Panc1 (cell line): ENCODE measurements around the gene SPSB1. TPM values are rescaled to one million over a fixed set of nuclear protein-coding genes. Genes with fewer than 3 reads are reported as not detected.

Source experiments
- ATAC-seq: fragments of 200-7000 bp; cut with Tn5 transposase; 2 replicates; pipeline ENCODE4 v1.9.1; 2020; ENCODE audit warnings: mild to moderate bottlenecking, moderate library complexity
- BruUV-seq: library from RNA; stranded (reverse); fragments of 400-500 nt; replicated peaks from 2 replicates; lab custom pipeline; 2021; lab: Mats Ljungman, UMichigan
- CTCF ChIA-PET: fragments of 300-600 bp; sonication (Branson Sonifier 250); formaldehyde crosslinking; loops from one replicate; lab custom pipeline; 2022; ENCODE audit warnings: antibody characterized with exemption; lab: Charles Lee
- POLR2A ChIA-PET: fragments of 300-600 bp; sonication (Branson Sonifier 250); formaldehyde crosslinking; loops from one replicate; lab custom pipeline; 2022; ENCODE audit warnings: antibody characterized with exemption; lab: Charles Lee
- DNase-seq: peaks from one replicate; pipeline ENCODE4 v3.0.0-alpha.2; 2010; ENCODE audit warnings: low read depth, low spot score
- H3K27ac ChIP-seq: 2 replicates; pipeline ENCODE4 v1.5.1; 2011; ENCODE audit warnings: mild to moderate bottlenecking, low read length, inconsistent platforms
- H3K27me3 ChIP-seq: fragments of 200-500 bp; sonication (Bioruptor generic); 2 replicates; pipeline ENCODE4 v1.6.0; 2014; ENCODE audit warnings: low read length, inconsistent platforms; ENCODE audit not compliant: control insufficient read depth, insufficient read depth
- H3K36me3 ChIP-seq: fragments of 200-500 bp; sonication (Bioruptor generic); 2 replicates; pipeline ENCODE4 v1.5.1; 2014; ENCODE audit warnings: inconsistent platforms, mild to moderate bottlenecking, low read length, moderate library complexity; ENCODE audit not compliant: control insufficient read depth, insufficient read depth
- H3K4me1 ChIP-seq: 2 replicates; pipeline ENCODE4 v1.5.1; 2011; ENCODE audit warnings: inconsistent platforms, mild to moderate bottlenecking, low read length, moderate library complexity; ENCODE audit not compliant: control insufficient read depth, insufficient read depth
- H3K4me3 ChIP-seq, 2 experiments: 2 replicates each; pipeline ENCODE4 v1.5.1; 2011 to 2012; ENCODE audit warnings: low read depth in 2 of 2, low read length in 2 of 2, mild to moderate bottlenecking in 2 of 2, inconsistent platforms in 1 of 2, moderate library complexity in 1 of 2
- H3K9me3 ChIP-seq: fragments of 200-500 bp; sonication (Bioruptor generic); 2 replicates; pipeline ENCODE4 v1.5.1; 2014; ENCODE audit warnings: low read depth, mild to moderate bottlenecking, inconsistent platforms, low read length, moderate library complexity; ENCODE audit not compliant: control insufficient read depth, insufficient read depth
- POLR2AphosphoS5 ChIP-seq: IDR thresholded peaks from 2 replicates; pipeline ENCODE4 v1.6.1; 2012; ENCODE audit warnings: mild to moderate bottlenecking, low read depth, low read length, moderate library complexity
- SIN3A ChIP-seq: IDR thresholded peaks from 2 replicates; pipeline ENCODE4 v1.6.1; 2012; ENCODE audit warnings: low read depth, mild to moderate bottlenecking, low read length, moderate library complexity, borderline replicate concordance; ENCODE audit not compliant: insufficient read depth
- TCF7L2 ChIP-seq: IDR thresholded peaks from 2 replicates; pipeline ENCODE4 v1.6.1; 2011; ENCODE audit warnings: mild to moderate bottlenecking, low read depth, low read length, inconsistent platforms
- in situ Hi-C: cut with HindIII; loops from 2 replicates; pipeline ENCODE4 v1.10.0; 2016; ENCODE audit warnings: low sequenced_read_pairs, low pct_unique_long_range_greater_than_20kb
- intact Hi-C: fragments of 100-400 bp; cut with micrococcal nuclease; formaldehyde crosslinking; loops from one replicate; pipeline ENCODE4 v1.10.0; 2022; ENCODE audit not compliant: unreplicated experiment
- total RNA-seq: library from RNA; stranded (reverse); gene quantifications from one replicate; pipeline ENCODE4 v1.2.1, GENCODE V29; 2021; ENCODE audit not compliant: unreplicated experiment
- TF ChIP-seq, protein P1 (sequence below), 2 experiments: IDR thresholded peaks; 2 replicates each; pipeline ENCODE4 v1.6.1; 2011 to 2012; ENCODE audit warnings: low read depth in 2 of 2, control low read depth in 1 of 2, low read length in 1 of 2, mild to moderate bottlenecking in 1 of 2, moderate library complexity in 1 of 2; ENCODE audit not compliant: insufficient read depth in 1 of 2
- TF ChIP-seq, protein P2 (sequence below): fragments of 450-650 bp; IDR thresholded peaks from 2 replicates; pipeline ENCODE4 v1.5.1; 2017; ENCODE audit warnings: mild to moderate bottlenecking

The SPSB1 gene
- total RNA-seq, 1 experiment from 2014 or later: 73.7 TPM

DNA sequence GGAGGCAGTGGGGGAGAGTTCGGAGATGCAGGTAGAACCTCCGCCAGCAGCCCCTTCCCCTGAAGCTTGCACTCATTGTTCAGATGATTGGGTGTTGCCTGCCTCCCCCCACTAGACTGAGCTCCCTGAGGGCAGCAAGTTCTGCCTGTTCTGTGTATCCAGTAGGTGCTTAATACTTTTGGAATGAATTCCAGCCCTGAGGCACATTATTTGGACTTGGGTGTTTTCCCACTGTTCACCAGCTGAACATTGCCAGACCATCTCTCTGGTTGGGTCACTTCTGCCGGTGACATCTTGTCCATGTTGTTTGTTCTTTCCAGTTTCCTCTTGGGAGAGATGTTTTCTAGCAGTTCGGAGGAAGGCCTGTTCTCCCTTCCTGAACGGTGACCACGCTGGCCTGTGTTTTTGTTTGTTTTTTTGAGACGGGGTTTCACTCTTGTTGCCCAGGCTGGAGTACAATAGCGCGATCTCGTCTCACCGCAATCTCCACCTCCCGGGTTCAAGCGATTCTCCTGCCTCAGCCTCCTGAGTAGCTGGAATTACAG is 48.7 kb downstream of the SPSB1 start:
- H3K27ac ChIP-seq: no peak overlapping the region
- peaks cover 80% of the 10 kb centered on the region for H3K4me1 ChIP-seq
- ATAC-seq (no peak), DNase-seq (no peak)
- no peaks in the 10 kb centered on the region for H3K9me3 ChIP-seq
- TF ChIP-seq POLR2AphosphoS5 (no peak), TCF7L2 (no peak), SIN3A (no peak)
- TF ChIP-seq, protein P1, sequence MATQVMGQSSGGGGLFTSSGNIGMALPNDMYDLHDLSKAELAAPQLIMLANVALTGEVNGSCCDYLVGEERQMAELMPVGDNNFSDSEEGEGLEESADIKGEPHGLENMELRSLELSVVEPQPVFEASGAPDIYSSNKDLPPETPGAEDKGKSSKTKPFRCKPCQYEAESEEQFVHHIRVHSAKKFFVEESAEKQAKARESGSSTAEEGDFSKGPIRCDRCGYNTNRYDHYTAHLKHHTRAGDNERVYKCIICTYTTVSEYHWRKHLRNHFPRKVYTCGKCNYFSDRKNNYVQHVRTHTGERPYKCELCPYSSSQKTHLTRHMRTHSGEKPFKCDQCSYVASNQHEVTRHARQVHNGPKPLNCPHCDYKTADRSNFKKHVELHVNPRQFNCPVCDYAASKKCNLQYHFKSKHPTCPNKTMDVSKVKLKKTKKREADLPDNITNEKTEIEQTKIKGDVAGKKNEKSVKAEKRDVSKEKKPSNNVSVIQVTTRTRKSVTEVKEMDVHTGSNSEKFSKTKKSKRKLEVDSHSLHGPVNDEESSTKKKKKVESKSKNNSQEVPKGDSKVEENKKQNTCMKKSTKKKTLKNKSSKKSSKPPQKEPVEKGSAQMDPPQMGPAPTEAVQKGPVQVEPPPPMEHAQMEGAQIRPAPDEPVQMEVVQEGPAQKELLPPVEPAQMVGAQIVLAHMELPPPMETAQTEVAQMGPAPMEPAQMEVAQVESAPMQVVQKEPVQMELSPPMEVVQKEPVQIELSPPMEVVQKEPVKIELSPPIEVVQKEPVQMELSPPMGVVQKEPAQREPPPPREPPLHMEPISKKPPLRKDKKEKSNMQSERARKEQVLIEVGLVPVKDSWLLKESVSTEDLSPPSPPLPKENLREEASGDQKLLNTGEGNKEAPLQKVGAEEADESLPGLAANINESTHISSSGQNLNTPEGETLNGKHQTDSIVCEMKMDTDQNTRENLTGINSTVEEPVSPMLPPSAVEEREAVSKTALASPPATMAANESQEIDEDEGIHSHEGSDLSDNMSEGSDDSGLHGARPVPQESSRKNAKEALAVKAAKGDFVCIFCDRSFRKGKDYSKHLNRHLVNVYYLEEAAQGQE (IDR thresholded peaks at IDR 0.05; ENCODE audit: insufficient read depth in 1 of 2, low read depth in 2 of 2, low read length in 1 of 2): no peak
- TF ChIP-seq, protein P2, sequence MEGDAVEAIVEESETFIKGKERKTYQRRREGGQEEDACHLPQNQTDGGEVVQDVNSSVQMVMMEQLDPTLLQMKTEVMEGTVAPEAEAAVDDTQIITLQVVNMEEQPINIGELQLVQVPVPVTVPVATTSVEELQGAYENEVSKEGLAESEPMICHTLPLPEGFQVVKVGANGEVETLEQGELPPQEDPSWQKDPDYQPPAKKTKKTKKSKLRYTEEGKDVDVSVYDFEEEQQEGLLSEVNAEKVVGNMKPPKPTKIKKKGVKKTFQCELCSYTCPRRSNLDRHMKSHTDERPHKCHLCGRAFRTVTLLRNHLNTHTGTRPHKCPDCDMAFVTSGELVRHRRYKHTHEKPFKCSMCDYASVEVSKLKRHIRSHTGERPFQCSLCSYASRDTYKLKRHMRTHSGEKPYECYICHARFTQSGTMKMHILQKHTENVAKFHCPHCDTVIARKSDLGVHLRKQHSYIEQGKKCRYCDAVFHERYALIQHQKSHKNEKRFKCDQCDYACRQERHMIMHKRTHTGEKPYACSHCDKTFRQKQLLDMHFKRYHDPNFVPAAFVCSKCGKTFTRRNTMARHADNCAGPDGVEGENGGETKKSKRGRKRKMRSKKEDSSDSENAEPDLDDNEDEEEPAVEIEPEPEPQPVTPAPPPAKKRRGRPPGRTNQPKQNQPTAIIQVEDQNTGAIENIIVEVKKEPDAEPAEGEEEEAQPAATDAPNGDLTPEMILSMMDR: no peak
- H3K36me3 ChIP-seq: no peaks in the 10 kb centered on the region
- H3K4me3 ChIP-seq: no peak overlapping the region
- POLR2A ChIA-PET: no interaction called here
- in situ Hi-C loops (no loop called here), intact Hi-C loops (no loop called here)
- no TSS peak for BruUV-seq
- no peaks in the 10 kb centered on the region for H3K27me3 ChIP-seq
- CTCF ChIA-PET: no interaction called here

DNA sequence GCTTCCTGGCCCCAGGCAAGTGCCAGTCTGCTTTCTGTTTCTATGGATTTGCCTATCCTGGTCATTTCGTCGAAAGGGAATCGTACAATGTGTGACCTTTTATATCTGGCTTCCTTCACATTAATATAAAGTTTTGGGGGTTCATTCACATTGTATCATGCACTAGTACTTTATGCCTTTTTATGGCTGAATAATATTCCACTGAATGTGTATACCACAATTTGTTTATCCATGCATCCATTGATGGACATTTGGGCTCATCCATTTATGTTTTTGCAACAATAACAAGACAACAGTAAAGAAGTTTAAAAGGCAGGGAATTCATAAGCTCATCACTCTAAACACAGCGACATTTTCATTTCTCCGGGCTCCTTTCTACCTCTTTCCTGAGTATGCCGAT is 50.6 kb downstream of the SPSB1 start:
- BruUV-seq: no TSS peak
- H3K4me1 ChIP-seq: peaks cover 62% of the 10 kb centered on the region
- in situ Hi-C loops: no loop called here
- no peak for ATAC-seq
- ChIA-PET CTCF (no interaction called here), POLR2A (no interaction called here)
- no peaks in the 10 kb centered on the region for H3K27me3 ChIP-seq
- intact Hi-C loops: no loop called here
- TF ChIP-seq, protein P2: no peak
- TF ChIP-seq TCF7L2 (no peak), SIN3A (no peak), POLR2AphosphoS5 (no peak)
- TF ChIP-seq, protein P1 (IDR thresholded peaks at IDR 0.05; ENCODE audit: insufficient read depth in 1 of 2, low read depth in 2 of 2, low read length in 1 of 2): no peak
- H3K4me3 ChIP-seq: no peak overlapping the region
- no peak overlapping the region for H3K27ac ChIP-seq
- no peak for DNase-seq
- H3K9me3 ChIP-seq: no peaks in the 10 kb centered on the region
- H3K36me3 ChIP-seq: no peaks in the 10 kb centered on the region
